Measurements from ENCODE around the gene PPFIA4. TPM values are rescaled to one million over a fixed set of nuclear protein-coding genes. Genes with fewer than 3 reads are reported as not detected.

The PPFIA4 gene
- total and polyA plus RNA-seq, 2 of the 4 experiments (the other 2 are of a cell fraction), result 5.4 to 13.7 TPM

- Histone ChIP-seq H3K14ac (replicated peaks; ENCODE audit: low read depth, low read length) (no peak within 1 kb of the TSS), H3K56ac (ENCODE audit: extremely low read depth, insufficient read depth, low read length) (no peak within 1 kb of the TSS), H3K9me3 (ENCODE audit: control insufficient read depth, insufficient read depth, low read length) (no peaks in the 10 kb centered on the region), H2AFZ (replicated peaks; ENCODE audit: low read length, poor library complexity) (peak within 1 kb of the TSS; percentile 80), H2BK120ac (ENCODE audit: low read depth, low read length) (no peak within 1 kb of the TSS), H3K4ac (ENCODE audit: low read depth, low read length) (no peak within 1 kb of the TSS; the same call in 1 of the 2 replicates), H3K23ac (ENCODE audit: low read depth, low read length) (no peak within 1 kb of the TSS), H4K8ac (ENCODE audit: low read depth in 2 of 2, low read length in 2 of 2) (no peak within 1 kb of the TSS; a peak in 2 of 4 replicates), H3K27ac (ENCODE audit: insufficient read depth, low read length) (no peak within 1 kb of the TSS), H4K5ac (ENCODE audit: low read depth, low read length) (no peak within 1 kb of the TSS), H2BK5ac (ENCODE audit: low read depth, low read length, poor library complexity, severe bottlenecking) (no peak within 1 kb of the TSS), H3K9ac (ENCODE audit: low read depth, low read length) (no peak within 1 kb of the TSS), H3K79me1 (ENCODE audit: low read depth in 1 of 2, low read length in 2 of 2) (no peaks in the 10 kb centered on the region), H3K9me1 (ENCODE audit: insufficient read depth, low read length) (no peaks in the 10 kb centered on the region), H3K36me3 (ENCODE audit: control insufficient read depth, insufficient read depth, low read length) (no peaks in the 10 kb centered on the region), H2AK9ac (replicated peaks; ENCODE audit: low read depth, low read length, poor library complexity) (no peak within 1 kb of the TSS), H3K18ac (ENCODE audit: low read depth, low read length) (no peak within 1 kb of the TSS; the same call in 1 of the 2 replicates), H4K20me1 (ENCODE audit: insufficient read depth, low read length) (no peaks in the 10 kb centered on the region), H3K4me2 (ENCODE audit: low read depth, low read length) (peak within 1 kb of the TSS; percentile 86), H2AK5ac (ENCODE audit: low read depth, low read length) (no peak within 1 kb of the TSS), H3K27me3 (ENCODE audit: control insufficient read depth, insufficient read depth, low read length) (peaks cover 43% of the 10 kb centered on the region), H4K91ac (ENCODE audit: insufficient read depth, low read depth, low read length) (no peak within 1 kb of the TSS; the same call in 1 of the 2 replicates), H2BK20ac (ENCODE audit: low read depth, low read length) (no peak within 1 kb of the TSS), H3K4me1 (ENCODE audit: control insufficient read depth, insufficient read depth, low read length) (peaks cover 3% of the 10 kb centered on the region; the same call in 1 of the 2 replicates), H3K4me3 (ENCODE audit: insufficient read depth, low read depth, low read length) (peak within 1 kb of the TSS; percentile 30), H2BK15ac (ENCODE audit: low read depth, low read length) (no peak within 1 kb of the TSS)
- in situ Hi-C loops (cut with MboI; ENCODE audit: low sequenced_read_pairs), result no loop called here
- intact Hi-C loops (cut with micrococcal nuclease), result no loop called here
- dilution Hi-C loops (cut with HindIII; ENCODE audit: low sequenced_read_pairs, unreplicated experiment), result no loop called here
- ATAC-seq (ENCODE audit: low read depth) (peak; percentile 94), DNase-seq (peak; percentile 41)
- CTCF ChIA-PET, result interaction anchor here (0.6 to 3.0 kb wide), 5 partner anchors 10 to 89 kb away, joined by 3 to 8 read pairs (median 6); no protein-coding TSS in a partner anchor
- 0% methylated on average over 5 of the region's 51 CpGs; no CpG with 5 or more reads in 1 of the 2 experiments for WGBS, 2 experiments (ENCODE audit: extremely low coverage in 2 of 2, insufficient read length in 1 of 2)
- no TSS peak for BruUV-seq (replicated peaks)
- TF ChIP-seq MXI1 (IDR thresholded peaks at IDR 0.05; ENCODE audit: borderline replicate concordance, low read depth, low read length) (no peak), RCOR1 (IDR thresholded peaks at IDR 0.05; ENCODE audit: insufficient replicate concordance, low read length) (no peak), MAZ (IDR thresholded peaks at IDR 0.05; ENCODE audit: borderline replicate concordance, low read depth, low read length) (no peak), POLR2A (IDR thresholded peaks at IDR 0.05; ENCODE audit: low read depth, low read length) (no peak), CHD1 (IDR thresholded peaks at IDR 0.05; ENCODE audit: low read depth, low read length) (no peak), MAFK (IDR thresholded peaks at IDR 0.05; ENCODE audit: low read depth, low read length) (no peak), RAD21 (IDR thresholded peaks at IDR 0.05; ENCODE audit: low read length) (no peak), USF2 (IDR thresholded peaks at IDR 0.05; ENCODE audit: low read depth, low read length) (peak; percentile 37; the same call in 1 of the 2 replicates)
- POLR2A ChIA-PET (ENCODE audit: unreplicated experiment), result no interaction called here
Observed at GRCh38 chr1:203127666-203128430, 101.6 kb downstream of the PPFIA4 start, which contains the start of gene ADORA1. TSS of gene ADORA1 (plus strand) at chr1:203127726. CDS start at chr1:203128842, 1,116 bp downstream.
